ENCODE results near the gene KL. TPM values are rescaled to one million over a fixed set of nuclear protein-coding genes. Genes with fewer than 3 reads are reported as not detected.

Gene KL
- total and polyA plus RNA-seq, 2 experiments from 2014 or later, result 0.03 TPM; not detected in 1

DNA sequence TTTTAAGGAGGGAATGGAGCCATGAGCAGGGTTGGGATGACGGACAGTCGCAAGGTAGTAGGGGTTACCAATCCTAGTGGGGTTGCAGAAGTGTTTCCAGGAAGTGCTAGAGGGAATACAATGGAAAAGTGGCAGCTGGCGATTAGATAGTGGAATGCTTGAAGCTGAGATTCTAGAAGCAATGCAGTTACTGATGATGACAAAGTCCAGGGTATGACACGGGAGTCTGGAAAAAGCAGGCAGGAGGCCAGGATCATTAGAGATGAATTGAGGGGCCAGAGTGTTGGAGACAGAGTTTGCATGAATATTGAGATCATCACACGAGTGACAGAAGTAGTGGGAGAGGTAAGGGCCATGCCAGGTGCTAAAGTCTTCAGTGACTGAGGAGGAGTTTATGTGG lies 17.3 kb upstream of the KL start:
- H3K4me2 ChIP-seq, result no peak overlapping the region
- H2AFZ ChIP-seq, result no peak overlapping the region
- H3K27ac ChIP-seq (ENCODE audit: low read depth), result no peak overlapping the region
- H3K36me3 Mint-ChIP-seq (ENCODE audit: low read depth), result no peaks in the 10 kb centered on the region
- no peak for ATAC-seq
- H3K27me3 ChIP-seq (ENCODE audit: insufficient read depth), result no peaks in the 10 kb centered on the region
- DNase-seq (ENCODE audit: low spot score), result no peak
- no peaks in the 10 kb centered on the region for H3K36me3 ChIP-seq (ENCODE audit: insufficient read depth)
- H3K9me3 Mint-ChIP-seq, result no peaks in the 10 kb centered on the region
- no peak overlapping the region for H3K4me3 Mint-ChIP-seq
- H4K20me1 ChIP-seq (replicated peaks; ENCODE audit: insufficient read depth), result no peaks in the 10 kb centered on the region
- no peaks in the 10 kb centered on the region for H3K79me2 ChIP-seq (replicated peaks; ENCODE audit: insufficient read depth)
- no peaks in the 10 kb centered on the region for H3K4me1 ChIP-seq (ENCODE audit: insufficient read depth)
- no peak overlapping the region for H3K27ac Mint-ChIP-seq
- H3K27me3 Mint-ChIP-seq (ENCODE audit: insufficient read depth, low read depth, poor library complexity), result peaks cover 3% of the 10 kb centered on the region
- H3K4me3 ChIP-seq, result no peak overlapping the region
- H3F3A ChIP-seq (replicated peaks; ENCODE audit: low read depth), result no peaks in the 10 kb centered on the region
- TF ChIP-seq, protein P1, sequence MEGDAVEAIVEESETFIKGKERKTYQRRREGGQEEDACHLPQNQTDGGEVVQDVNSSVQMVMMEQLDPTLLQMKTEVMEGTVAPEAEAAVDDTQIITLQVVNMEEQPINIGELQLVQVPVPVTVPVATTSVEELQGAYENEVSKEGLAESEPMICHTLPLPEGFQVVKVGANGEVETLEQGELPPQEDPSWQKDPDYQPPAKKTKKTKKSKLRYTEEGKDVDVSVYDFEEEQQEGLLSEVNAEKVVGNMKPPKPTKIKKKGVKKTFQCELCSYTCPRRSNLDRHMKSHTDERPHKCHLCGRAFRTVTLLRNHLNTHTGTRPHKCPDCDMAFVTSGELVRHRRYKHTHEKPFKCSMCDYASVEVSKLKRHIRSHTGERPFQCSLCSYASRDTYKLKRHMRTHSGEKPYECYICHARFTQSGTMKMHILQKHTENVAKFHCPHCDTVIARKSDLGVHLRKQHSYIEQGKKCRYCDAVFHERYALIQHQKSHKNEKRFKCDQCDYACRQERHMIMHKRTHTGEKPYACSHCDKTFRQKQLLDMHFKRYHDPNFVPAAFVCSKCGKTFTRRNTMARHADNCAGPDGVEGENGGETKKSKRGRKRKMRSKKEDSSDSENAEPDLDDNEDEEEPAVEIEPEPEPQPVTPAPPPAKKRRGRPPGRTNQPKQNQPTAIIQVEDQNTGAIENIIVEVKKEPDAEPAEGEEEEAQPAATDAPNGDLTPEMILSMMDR (conservative IDR thresholded peaks at IDR 0.05; ENCODE audit: low read depth in 2 of 2), result no peak
- TF ChIP-seq, protein P2, sequence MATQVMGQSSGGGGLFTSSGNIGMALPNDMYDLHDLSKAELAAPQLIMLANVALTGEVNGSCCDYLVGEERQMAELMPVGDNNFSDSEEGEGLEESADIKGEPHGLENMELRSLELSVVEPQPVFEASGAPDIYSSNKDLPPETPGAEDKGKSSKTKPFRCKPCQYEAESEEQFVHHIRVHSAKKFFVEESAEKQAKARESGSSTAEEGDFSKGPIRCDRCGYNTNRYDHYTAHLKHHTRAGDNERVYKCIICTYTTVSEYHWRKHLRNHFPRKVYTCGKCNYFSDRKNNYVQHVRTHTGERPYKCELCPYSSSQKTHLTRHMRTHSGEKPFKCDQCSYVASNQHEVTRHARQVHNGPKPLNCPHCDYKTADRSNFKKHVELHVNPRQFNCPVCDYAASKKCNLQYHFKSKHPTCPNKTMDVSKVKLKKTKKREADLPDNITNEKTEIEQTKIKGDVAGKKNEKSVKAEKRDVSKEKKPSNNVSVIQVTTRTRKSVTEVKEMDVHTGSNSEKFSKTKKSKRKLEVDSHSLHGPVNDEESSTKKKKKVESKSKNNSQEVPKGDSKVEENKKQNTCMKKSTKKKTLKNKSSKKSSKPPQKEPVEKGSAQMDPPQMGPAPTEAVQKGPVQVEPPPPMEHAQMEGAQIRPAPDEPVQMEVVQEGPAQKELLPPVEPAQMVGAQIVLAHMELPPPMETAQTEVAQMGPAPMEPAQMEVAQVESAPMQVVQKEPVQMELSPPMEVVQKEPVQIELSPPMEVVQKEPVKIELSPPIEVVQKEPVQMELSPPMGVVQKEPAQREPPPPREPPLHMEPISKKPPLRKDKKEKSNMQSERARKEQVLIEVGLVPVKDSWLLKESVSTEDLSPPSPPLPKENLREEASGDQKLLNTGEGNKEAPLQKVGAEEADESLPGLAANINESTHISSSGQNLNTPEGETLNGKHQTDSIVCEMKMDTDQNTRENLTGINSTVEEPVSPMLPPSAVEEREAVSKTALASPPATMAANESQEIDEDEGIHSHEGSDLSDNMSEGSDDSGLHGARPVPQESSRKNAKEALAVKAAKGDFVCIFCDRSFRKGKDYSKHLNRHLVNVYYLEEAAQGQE (IDR thresholded peaks at IDR 0.05; ENCODE audit: unreplicated experiment), result no peak
- TF ChIP-seq JUNB (IDR thresholded peaks at IDR 0.05; ENCODE audit: unreplicated experiment), result no peak
- TF ChIP-seq, protein P3, sequence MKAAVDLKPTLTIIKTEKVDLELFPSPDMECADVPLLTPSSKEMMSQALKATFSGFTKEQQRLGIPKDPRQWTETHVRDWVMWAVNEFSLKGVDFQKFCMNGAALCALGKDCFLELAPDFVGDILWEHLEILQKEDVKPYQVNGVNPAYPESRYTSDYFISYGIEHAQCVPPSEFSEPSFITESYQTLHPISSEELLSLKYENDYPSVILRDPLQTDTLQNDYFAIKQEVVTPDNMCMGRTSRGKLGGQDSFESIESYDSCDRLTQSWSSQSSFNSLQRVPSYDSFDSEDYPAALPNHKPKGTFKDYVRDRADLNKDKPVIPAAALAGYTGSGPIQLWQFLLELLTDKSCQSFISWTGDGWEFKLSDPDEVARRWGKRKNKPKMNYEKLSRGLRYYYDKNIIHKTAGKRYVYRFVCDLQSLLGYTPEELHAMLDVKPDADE (IDR thresholded peaks at IDR 0.05), result no peak
- TF ChIP-seq CREB1 (CRISPR knock-in tag; IDR thresholded peaks at IDR 0.05; ENCODE audit: low read depth), result no peak
- no peak for TF ChIP-seq STAT1 (IDR thresholded peaks at IDR 0.05; ENCODE audit: unreplicated experiment)
- TF ChIP-seq, protein P4, sequence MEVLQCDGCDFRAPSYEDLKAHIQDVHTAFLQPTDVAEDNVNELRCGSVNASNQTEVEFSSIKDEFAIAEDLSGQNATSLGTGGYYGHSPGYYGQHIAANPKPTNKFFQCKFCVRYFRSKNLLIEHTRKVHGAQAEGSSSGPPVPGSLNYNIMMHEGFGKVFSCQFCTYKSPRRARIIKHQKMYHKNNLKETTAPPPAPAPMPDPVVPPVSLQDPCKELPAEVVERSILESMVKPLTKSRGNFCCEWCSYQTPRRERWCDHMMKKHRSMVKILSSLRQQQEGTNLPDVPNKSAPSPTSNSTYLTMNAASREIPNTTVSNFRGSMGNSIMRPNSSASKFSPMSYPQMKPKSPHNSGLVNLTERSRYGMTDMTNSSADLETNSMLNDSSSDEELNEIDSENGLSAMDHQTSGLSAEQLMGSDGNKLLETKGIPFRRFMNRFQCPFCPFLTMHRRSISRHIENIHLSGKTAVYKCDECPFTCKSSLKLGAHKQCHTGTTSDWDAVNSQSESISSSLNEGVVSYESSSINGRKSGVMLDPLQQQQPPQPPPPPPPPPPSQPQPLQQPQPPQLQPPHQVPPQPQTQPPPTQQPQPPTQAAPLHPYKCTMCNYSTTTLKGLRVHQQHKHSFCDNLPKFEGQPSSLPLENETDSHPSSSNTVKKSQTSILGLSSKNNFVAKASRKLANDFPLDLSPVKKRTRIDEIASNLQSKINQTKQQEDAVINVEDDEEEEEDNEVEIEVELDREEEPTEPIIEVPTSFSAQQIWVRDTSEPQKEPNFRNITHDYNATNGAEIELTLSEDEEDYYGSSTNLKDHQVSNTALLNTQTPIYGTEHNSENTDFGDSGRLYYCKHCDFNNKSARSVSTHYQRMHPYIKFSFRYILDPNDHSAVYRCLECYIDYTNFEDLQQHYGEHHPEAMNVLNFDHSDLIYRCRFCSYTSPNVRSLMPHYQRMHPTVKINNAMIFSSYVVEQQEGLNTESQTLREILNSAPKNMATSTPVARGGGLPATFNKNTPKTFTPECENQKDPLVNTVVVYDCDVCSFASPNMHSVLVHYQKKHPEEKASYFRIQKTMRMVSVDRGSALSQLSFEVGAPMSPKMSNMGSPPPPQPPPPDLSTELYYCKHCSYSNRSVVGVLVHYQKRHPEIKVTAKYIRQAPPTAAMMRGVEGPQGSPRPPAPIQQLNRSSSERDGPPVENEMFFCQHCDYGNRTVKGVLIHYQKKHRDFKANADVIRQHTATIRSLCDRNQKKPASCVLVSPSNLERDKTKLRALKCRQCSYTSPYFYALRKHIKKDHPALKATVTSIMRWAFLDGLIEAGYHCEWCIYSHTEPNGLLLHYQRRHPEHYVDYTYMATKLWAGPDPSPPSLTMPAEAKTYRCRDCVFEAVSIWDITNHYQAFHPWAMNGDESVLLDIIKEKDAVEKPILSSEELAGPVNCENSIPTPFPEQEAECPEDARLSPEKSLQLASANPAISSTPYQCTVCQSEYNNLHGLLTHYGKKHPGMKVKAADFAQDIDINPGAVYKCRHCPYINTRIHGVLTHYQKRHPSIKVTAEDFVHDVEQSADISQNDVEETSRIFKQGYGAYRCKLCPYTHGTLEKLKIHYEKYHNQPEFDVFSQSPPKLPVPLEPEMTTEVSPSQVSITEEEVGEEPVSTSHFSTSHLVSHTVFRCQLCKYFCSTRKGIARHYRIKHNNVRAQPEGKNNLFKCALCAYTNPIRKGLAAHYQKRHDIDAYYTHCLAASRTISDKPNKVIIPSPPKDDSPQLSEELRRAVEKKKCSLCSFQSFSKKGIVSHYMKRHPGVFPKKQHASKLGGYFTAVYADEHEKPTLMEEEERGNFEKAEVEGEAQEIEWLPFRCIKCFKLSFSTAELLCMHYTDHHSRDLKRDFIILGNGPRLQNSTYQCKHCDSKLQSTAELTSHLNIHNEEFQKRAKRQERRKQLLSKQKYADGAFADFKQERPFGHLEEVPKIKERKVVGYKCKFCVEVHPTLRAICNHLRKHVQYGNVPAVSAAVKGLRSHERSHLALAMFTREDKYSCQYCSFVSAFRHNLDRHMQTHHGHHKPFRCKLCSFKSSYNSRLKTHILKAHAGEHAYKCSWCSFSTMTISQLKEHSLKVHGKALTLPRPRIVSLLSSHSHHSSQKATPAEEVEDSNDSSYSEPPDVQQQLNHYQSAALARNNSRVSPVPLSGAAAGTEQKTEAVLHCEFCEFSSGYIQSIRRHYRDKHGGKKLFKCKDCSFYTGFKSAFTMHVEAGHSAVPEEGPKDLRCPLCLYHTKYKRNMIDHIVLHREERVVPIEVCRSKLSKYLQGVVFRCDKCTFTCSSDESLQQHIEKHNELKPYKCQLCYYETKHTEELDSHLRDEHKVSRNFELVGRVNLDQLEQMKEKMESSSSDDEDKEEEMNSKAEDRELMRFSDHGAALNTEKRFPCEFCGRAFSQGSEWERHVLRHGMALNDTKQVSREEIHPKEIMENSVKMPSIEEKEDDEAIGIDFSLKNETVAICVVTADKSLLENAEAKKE (CRISPR knock-in tag; IDR thresholded peaks at IDR 0.05), result no peak
- no peak for TF ChIP-seq NANOG (IDR thresholded peaks at IDR 0.05; ENCODE audit: borderline replicate concordance)
- no peak for TF ChIP-seq EZH2 (IDR thresholded peaks at IDR 0.05; ENCODE audit: low read depth, unreplicated experiment)
- TF ChIP-seq POLR2AphosphoS5 (IDR thresholded peaks at IDR 0.05; ENCODE audit: low read depth), result no peak
- TF ChIP-seq ZNF114 (CRISPR knock-in tag; IDR thresholded peaks at IDR 0.05), result no peak
- no peak for TF ChIP-seq ZNF331 (CRISPR knock-in tag; IDR thresholded peaks at IDR 0.05; ENCODE audit: low read depth)
- 0 out of 2 replicates have a peak, but pooled peaks cover 6% of the 10 kb centered on the region for H3K9me2 ChIP-seq (ENCODE audit: insufficient read depth)
- H3K4me1 Mint-ChIP-seq, result no peaks in the 10 kb centered on the region
